Lower leg skin (tissue), 3 donors: ENCODE results near the gene CSMD2.

ENCODE experiments used
- CTCF ChIP-seq, 3 donors: fragments of 450-650 bp; IDR thresholded peaks; one replicate each; pipeline ENCODE4 v1.5.1; 2016; ENCODE audit warnings: antibody characterized with exemption in 3 of 3, mild to moderate bottlenecking in 3 of 3, moderate library complexity in 2 of 3
- POLR2A ChIP-seq, 2 donors: fragments of 450-650 bp; IDR thresholded peaks; one replicate each; pipeline ENCODE4 v1.6.1; 2016 to 2017; ENCODE audit warnings: antibody characterized with exemption in 2 of 2, mild to moderate bottlenecking in 1 of 2, moderate library complexity in 1 of 2

- no peak for TF ChIP-seq CTCF (IDR thresholded peaks at IDR 0.05)
- no peak for TF ChIP-seq POLR2A (IDR thresholded peaks at IDR 0.05)
Measured at GRCh38 chr1:33745942-33746341, 419.1 kb downstream of the CSMD2 start.
